ENCODE data around the gene SPDEF.

The SPDEF gene

GRCh38 chr6:34526241-34526972, 29.7 kb downstream of the SPDEF start:
- no peak for DNase-seq

DNA sequence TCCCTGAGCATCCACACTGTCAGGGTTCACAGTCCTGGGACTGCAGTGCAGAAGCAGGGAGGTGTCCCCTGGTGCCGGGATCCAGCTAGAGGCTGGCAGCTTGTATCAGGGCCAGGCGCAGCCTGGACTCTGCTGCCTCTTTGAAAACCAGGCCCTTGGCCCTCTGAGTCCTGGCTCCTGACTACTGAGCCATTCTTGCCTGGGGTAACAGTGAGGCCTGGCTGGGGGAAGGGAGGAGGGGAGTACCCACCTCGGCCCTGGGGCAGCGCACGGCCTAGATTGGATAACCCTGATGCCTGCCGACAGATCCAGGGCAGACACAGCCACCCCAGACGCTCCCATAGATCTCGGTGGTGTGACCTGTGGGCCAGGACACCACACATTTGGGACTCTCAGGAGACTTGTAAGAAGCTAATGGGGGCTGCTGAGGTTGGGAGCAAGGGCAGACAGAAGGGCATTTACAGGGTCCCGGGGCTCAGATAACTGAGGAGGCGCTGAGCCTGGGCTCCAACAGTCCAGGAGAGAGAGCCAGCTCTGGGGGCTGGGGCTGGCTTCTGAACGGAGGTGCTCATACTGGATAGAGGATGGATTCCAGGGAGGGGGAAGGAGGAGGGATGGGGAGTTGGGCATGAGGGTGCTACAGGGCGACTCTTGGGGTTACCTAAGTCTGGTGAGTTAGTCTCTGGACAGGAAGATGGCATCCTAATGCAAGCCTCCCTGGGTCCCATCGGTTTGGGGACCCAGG, 30.5 kb downstream of the SPDEF start:
- no peak for DNase-seq

DNA sequence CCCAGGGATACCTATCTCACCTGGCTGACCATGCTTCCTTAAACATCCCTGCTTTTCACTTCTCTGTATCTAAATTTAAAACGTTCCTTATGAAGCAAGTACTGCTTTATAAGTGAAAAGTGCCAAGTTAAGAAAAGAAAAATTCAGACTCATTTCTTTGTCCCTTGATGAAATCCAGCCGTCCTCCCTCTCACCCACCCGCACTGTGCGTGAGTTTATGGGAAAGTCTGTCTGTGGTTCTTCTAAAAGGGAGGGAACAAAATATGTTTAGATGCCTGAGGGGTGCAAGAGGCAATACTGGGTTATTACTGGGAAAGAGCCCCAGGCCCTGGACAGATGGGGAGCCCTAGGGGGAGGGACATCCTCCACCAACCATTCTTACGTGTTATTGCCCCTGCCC, 31.2 kb downstream of the SPDEF start:
- DNase-seq: no peak

DNA sequence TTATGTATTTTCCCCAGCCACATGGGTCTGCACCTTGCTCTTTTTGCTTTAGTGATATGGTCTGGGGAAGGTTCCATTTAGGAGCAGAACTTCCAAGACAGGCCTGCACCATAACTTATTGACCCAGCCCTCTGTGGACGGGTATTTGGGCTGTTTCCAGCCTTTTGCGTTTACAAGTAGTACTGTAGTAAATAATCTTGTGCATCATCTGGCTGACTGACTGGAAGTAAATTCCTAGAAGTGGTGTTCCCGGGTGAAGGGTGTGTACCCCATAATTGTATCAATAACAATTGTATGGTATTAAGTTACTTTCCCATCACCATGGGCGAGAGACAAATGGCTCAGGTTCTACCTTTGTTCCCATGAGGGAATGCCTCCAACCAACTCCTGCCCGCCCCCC, 31.6 kb downstream of the SPDEF start:
- DNase-seq: no peak

DNA sequence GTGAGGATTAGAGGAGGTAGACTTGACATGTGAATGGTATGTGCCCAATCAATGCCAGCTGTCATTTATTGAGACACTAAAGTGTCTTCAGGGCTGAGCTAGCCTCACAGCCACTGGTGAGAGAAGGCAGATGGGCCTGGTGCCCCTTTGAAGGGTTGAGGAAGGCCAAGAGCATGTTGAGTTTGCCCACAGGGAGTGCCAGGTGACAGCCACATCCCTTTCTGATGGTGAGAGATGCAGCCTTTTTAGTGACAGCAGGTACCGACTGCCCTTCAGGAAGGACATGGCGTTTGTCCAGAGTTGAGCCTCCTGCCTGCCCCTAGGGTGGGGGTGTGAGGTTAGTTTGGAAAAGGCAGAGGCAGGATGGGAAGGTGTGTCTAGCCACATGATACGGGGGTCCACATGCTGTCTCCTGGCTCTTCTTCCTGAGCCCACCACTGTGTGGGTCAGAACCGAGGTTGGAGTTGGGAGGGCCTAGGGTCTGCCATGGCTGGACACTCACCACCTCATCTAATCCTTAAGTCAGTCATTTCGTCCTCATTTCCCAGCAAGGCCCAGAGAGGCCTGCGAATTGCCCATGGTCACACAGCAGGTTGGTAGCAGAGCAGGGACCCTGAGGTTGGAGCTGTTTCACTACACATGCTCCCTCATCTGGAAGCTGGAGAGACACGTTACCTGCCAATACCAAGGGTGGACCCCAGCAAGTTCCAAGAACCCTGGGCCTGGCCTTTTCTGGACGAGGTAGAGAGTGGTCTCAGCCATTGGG, 32.5 kb downstream of the SPDEF start:
- no peak for DNase-seq

- no peak for DNase-seq
These were observed 33.4 kb downstream of the SPDEF start for GRCh38 chr6:34522761-34523160.

DNA sequence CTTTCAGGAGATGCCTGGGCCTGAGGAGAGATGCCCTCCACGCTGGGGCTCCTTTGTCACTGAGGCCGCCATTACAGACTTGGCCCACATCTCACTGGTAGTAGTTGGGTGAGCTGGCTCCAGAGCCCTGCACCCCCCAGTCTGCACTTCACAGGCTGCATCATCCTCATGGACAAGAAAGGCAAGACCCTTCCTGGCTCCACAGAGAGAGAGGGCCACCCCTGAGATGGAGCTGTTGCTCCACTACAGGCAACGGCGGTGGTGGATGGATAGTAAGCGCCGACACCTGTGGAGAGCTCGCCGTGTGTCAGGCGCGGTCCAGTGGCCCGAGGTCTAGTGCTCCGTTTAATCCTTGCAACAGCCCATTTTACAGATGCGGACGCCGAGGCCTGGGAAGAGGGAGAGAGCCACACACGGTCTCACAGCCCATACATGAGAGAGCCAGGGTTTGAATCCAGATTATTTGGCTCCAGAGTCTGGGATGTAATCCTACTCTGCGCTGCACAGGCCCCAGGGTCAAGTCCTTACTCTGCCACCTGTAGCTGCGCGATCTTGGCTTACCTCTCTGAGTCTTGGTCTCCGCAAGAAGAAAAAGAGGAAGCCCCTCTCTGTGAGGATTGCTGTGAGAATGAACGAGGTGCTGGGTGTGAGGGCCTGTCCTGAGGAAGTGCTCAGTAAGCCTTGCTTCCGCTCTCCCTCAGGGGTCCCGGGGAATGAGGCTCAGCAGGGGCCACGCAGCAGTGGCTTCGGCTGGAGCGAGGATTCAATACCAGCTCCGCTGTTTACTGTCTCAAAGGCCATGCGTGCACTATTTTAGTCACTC, 34.5 kb downstream of the SPDEF start:
- no peak for DNase-seq

DNA sequence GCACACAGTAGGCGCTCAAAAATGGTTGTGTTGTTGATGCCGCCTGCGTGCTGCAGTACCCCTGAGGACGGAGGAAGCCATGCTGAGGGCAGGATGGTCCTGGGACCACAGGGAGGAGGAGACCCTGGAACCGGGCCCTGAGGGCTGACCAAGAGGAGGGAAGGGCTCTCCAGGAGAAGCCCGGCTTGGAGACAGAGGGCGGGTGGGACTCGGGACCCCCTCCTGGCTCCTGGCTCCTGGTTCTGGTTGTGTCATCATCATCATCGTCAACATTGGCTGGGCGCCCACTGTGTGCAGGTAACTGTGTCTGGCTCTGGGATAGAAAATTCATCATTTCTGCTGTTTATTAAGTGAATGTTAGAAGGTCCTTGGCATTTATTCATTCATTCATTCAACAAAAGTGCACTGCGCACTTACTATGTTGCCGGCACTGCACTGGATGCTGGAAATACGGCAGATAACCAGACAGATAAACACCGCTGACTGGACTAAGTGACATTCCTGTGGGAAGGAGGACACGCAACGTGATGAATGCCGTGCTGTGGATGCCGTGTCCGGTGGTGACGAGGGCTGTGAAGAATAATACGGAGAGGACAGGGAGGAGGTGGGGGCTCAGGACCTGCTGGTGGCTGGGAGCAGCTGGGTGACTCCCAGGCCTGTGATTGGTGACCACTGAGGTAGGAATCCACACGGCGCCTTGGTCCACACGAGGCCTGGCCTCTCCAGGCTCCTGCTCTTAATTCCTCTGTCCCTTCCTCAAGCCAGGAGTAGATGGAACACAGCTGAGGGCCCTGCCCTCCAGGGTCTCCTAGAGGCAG, 35.3 kb downstream of the SPDEF start:
- no peak for DNase-seq

DNA sequence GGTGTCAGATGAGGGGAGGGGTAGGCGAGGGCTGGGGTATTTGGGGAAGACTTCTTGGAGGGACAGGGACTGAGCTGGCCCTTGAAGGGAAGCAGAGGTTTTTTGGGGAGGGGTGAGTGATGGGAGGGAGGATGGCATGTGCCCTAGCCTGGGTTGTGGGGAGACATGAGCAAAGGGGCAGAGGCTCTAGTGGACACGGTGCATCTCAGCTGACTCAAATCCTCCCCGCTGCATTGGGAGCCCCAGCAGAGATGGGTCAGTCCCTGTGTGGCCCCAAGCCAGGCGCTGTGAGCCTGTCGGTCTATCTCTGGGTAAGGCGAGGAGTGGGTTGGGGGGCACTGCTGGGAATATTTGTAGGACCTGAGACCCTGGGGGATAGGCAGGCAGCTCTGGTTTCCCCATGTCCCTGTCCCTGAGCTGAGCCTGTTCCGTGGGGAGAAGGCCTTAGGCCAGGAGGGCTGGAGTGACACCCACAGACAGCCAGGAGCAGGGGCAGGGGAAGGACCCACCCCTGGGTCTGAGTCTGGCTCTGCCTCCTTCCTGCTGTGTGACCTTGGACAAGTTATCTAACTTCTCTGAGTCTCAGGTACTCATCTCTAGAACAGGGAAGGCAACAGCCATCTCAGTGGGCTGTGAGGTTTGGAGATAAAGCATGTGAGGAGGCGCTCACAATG, 36.0 kb downstream of the SPDEF start:
- DNase-seq: no peak

GRCh38 chr6:34518669-34519365, 37.3 kb downstream of the SPDEF start:
- no peak for DNase-seq

DNA sequence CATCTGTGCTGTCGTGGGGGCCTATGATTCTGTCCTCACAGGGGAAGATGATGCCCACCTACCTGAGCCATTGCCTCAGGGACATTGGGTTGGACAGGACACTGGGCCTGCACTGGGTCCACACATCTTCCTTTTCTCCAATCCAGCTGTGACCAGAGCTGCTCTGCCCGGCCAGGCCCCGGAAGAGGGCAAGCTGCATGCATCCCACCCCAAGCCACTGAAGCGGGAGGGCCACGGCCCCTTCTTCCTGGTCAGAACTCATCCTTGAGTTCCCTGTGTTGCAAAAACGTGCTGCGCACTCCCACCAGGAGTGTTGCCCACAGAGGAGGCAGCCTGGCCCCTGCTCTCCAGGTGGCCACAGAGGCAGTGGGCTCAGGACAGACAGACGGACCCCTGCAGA, 38.2 kb downstream of the SPDEF start:
- no peak for DNase-seq

- DNase-seq: no peak
These were observed 38.7 kb downstream of the SPDEF start for GRCh38 chr6:34517461-34517881.

- no peak for DNase-seq
These were observed 39.5 kb downstream of the SPDEF start for GRCh38 chr6:34516391-34517324.

DNA sequence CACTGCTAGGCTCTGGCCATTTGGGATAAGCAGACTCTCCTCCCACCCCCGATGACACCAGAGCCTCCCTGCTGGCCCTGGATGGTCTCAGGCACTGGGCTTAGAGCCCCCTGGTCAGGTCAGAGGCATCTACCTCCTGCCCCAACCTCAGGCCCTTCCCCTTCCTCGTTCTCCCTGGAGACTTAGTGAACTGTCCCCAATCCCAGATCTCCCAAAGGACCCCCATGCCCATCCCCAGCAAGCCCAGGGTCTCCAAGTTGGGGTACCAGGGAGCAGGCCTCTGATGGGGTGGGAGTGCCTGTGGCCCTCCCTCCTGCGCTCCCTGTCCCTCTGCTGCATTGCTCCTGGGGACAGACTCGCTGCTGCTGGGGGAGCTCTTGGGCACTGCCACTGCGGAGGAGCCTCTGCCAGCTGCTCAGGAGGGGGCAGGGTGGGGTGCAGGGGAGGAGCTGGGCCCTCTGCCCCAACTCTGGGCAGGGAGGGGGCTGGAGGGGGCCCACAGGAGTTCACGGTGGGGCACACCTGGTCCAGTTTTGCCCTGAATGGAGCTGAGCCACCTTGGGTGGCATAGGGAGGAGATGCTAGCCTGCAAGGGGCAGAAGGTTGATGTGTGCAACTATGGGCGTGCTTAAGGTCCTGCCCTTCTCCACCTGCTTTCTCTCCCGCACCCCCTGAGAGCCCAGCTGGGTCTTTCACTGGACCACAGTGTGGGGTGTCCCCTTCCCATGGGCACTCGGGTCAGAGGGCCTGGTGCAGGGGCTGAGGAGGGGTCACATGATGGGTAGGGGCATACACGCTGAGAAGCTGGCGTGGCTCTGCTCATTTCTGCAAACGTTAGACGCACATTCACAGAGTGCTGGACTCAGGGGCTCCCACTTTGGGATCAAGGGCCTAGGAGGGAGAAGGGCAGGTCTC, 40.4 kb downstream of the SPDEF start:
- DNase-seq: no peak

GRCh38 chr6:34514593-34515472, 41.3 kb downstream of the SPDEF start:
- no peak for DNase-seq

DNA sequence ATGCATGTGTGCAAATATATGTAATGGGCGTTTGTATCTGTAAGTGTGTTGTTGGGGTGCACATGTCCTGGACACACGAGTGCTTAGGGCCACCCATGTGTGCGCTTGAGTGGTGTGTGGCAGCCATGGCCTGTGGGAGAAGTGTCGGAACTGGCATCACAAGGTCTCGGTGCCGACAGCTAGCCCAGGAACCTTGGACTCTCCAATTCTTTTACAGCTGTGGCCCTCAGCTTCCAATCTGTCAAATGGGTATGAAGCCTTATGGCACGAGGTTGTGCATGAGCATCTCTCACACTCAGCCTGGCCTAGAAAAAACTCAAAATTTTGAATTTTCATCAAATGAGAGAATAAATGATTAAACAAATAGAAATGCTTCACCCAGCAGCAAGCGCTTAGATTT, 42.0 kb downstream of the SPDEF start:
- DNase-seq: no peak

GRCh38 chr6:34513646-34514045, 42.5 kb downstream of the SPDEF start:
- no peak for DNase-seq
